HepG2 (cell line): ENCODE data around the gene PLCD4. TPM values are rescaled to one million over a fixed set of nuclear protein-coding genes. Genes with fewer than 3 reads are reported as not detected.

Experiments
- ARID2 ChIP-seq: sonication (generic); formaldehyde crosslinking; IDR thresholded peaks from 2 replicates; pipeline ENCODE4 v1.8.1; 2022; ENCODE audit warnings: mild to moderate bottlenecking, missing genetic modification reagents, borderline replicate concordance
- ARNT2 ChIP-seq: sonication (generic); formaldehyde crosslinking; IDR thresholded peaks from 2 replicates; pipeline ENCODE4 v1.8.0; 2022; ENCODE audit warnings: mild to moderate bottlenecking, low read depth, missing genetic modification reagents, moderate library complexity
- DNMT1 ChIP-seq: sonication (generic); formaldehyde crosslinking; IDR thresholded peaks from 2 replicates; pipeline ENCODE4 v1.5.1; 2020; ENCODE audit warnings: mild to moderate bottlenecking, missing genetic modification reagents
- JUN ChIP-seq: sonication (generic); formaldehyde crosslinking; IDR thresholded peaks from 2 replicates; pipeline ENCODE4 v1.4.0; 2020; ENCODE audit warnings: mild to moderate bottlenecking, missing genetic modification reagents
- KLF9 ChIP-seq: IDR thresholded peaks from 2 replicates; pipeline ENCODE4 v1.6.1; 2016; ENCODE audit warnings: low read depth
- KMT2B ChIP-seq: IDR thresholded peaks from 2 replicates; pipeline ENCODE4 v1.6.1; 2016; ENCODE audit warnings: missing genetic modification reagents, missing compliant biosample characterization
- MATR3 ChIP-seq: sonication (generic); formaldehyde crosslinking; IDR thresholded peaks from 2 replicates; pipeline ENCODE4 v1.4.0; 2020; ENCODE audit warnings: missing genetic modification reagents
- NFRKB ChIP-seq: fragments of 450-650 bp; IDR thresholded peaks from 2 replicates; pipeline ENCODE4 v1.6.1; 2017
- SALL2 ChIP-seq: sonication (generic); formaldehyde crosslinking; IDR thresholded peaks from 2 replicates; pipeline ENCODE4 v1.8.1; 2023; ENCODE audit warnings: mild to moderate bottlenecking, missing genetic modification reagents, inconsistent platforms
- TP53 ChIP-seq: sonication (generic); formaldehyde crosslinking; conservative IDR thresholded peaks from 2 replicates; pipeline ENCODE4 v1.4.0; 2020; ENCODE audit warnings: missing genetic modification reagents
- ZBTB38 ChIP-seq: sonication (generic); formaldehyde crosslinking; IDR thresholded peaks from 2 replicates; pipeline ENCODE4 v1.5.1; 2020; ENCODE audit warnings: mild to moderate bottlenecking, missing genetic modification reagents
- ZNF546 ChIP-seq: sonication (generic); formaldehyde crosslinking; conservative IDR thresholded peaks from 2 replicates; pipeline ENCODE4 v1.8.1; 2023; ENCODE audit warnings: mild to moderate bottlenecking, missing genetic modification reagents
- ZNF768 ChIP-seq: sonication (generic); formaldehyde crosslinking; IDR thresholded peaks from 2 replicates; pipeline ENCODE4 v1.4.0; 2020; ENCODE audit warnings: missing genetic modification reagents
- ZNF788 ChIP-seq: sonication (generic); formaldehyde crosslinking; IDR thresholded peaks from 2 replicates; pipeline ENCODE4 v1.5.0; 2020; ENCODE audit warnings: mild to moderate bottlenecking, missing genetic modification reagents, borderline replicate concordance
- polyA plus RNA-seq, 8 experiments: library from polyadenylated mRNA; depleted of rRNA in 3 of 8; stranded (reverse) in 7 of 8; unstranded in 1 of 8; fragments of >200 nt; fragmentation: Illumina TruSeq in 4 of 8; extraction: Trizol in 4 of 8; gene quantifications; 2 replicates each; pipeline versions ENCODE4 v1.2.1 to v1.2.3, GENCODE V29; 2011 to 2016; ENCODE audit warnings: low read depth in 4 of 8, missing spikeins in 1 of 8, mixed read lengths in 1 of 8; ENCODE audit not compliant: insufficient read depth in 1 of 8
- total RNA-seq, 5 experiments: library from RNA; depleted of rRNA; stranded (reverse); fragments of >200 nt; fragmentation: Illumina TruSeq; extraction: Trizol; gene quantifications; 2 replicates each; pipeline ENCODE4 v1.2.3, GENCODE V29; 2016; ENCODE audit warnings: low read depth in 1 of 5
- TF ChIP-seq, protein P1 (sequence below): sonication (generic); formaldehyde crosslinking; IDR thresholded peaks from 2 replicates; pipeline ENCODE4 v1.8.0; 2022; ENCODE audit warnings: mild to moderate bottlenecking, missing genetic modification reagents
- TF ChIP-seq, protein P2 (sequence below): sonication (generic); formaldehyde crosslinking; IDR thresholded peaks from 2 replicates; pipeline ENCODE4 v1.8.0; 2022; ENCODE audit warnings: missing genetic modification reagents, mild to moderate bottlenecking, borderline replicate concordance
- TF ChIP-seq, protein P3 (sequence below): IDR thresholded peaks from 2 replicates; pipeline ENCODE4 v1.4.0; 2020; ENCODE audit warnings: mild to moderate bottlenecking, missing genetic modification reagents
- TF ChIP-seq, protein P4 (sequence below): sonication (generic); formaldehyde crosslinking; IDR thresholded peaks from 2 replicates; pipeline ENCODE4 v1.5.0; 2020; ENCODE audit warnings: mild to moderate bottlenecking, missing genetic modification reagents

The PLCD4 gene
- total and polyA plus RNA-seq, 2 of the 13 experiments (the other 11 are each of a cell fraction or from before 2014, with no cell fraction given) = 0.26 TPM; not detected in 1

DNA sequence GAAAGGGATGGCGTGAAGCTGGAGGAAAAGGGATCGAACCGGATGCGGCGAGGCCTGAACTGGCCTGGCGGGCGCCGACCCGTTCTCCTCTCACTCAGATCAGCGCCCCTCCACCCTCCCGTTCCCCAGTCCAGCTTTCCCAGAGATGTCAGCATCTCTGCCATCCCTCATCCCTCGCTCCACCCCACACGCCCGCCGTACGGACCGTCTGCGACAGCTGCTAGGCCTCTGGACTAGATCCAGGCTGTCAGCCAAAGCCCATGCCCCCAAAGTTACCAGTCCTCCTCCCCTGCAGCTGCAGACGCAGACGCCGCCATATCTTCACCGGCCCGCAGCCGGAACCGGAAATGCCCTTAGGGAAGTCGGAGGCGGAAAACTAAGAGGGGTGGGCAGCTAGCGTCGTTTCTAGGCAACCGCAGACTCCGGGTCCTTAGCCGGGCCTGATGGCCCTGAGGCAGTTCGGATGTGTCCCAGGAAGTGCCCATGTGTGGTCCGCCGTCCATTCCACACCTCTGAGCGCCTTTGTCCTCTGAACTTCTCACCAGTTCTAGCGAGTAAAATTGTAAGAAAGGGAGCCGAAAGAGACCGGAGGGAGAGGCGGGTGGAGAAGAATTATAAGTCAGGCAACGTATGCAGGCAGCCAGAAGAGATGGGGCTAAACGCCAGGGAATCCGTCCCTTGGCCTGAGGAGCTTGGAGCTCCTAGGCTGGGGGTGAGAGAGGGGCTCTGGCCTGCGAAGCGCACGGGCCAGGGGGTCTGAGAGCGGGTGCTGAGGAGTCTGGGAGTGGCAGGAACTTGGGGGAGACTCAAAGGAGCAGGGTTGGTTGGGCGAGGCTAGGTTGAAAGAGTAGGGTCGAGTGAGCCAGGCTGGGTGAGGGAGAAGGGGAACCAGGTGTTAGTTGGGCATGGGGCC is 64.2 kb downstream of the PLCD4 start, which contains the start of the genes RNF25 and STK36 (continued):
- TF ChIP-seq ARID2 (CRISPR knock-in tag) = no peak
- TF ChIP-seq NFRKB = no peak
- TF ChIP-seq ZNF768 (CRISPR knock-in tag) = no peak; the same call in 1 of the 2 replicates
- TF ChIP-seq, protein P1, sequence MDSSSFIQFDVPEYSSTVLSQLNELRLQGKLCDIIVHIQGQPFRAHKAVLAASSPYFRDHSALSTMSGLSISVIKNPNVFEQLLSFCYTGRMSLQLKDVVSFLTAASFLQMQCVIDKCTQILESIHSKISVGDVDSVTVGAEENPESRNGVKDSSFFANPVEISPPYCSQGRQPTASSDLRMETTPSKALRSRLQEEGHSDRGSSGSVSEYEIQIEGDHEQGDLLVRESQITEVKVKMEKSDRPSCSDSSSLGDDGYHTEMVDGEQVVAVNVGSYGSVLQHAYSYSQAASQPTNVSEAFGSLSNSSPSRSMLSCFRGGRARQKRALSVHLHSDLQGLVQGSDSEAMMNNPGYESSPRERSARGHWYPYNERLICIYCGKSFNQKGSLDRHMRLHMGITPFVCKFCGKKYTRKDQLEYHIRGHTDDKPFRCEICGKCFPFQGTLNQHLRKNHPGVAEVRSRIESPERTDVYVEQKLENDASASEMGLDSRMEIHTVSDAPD (CRISPR knock-in tag) = no peak
- TF ChIP-seq, protein P2, sequence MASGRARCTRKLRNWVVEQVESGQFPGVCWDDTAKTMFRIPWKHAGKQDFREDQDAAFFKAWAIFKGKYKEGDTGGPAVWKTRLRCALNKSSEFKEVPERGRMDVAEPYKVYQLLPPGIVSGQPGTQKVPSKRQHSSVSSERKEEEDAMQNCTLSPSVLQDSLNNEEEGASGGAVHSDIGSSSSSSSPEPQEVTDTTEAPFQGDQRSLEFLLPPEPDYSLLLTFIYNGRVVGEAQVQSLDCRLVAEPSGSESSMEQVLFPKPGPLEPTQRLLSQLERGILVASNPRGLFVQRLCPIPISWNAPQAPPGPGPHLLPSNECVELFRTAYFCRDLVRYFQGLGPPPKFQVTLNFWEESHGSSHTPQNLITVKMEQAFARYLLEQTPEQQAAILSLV (CRISPR knock-in tag) = peak; percentile 65; the same call in 1 of the 2 replicates
- no peak for TF ChIP-seq ZBTB38
- peak; percentile 73; the same call in 1 of the 2 replicates for TF ChIP-seq DNMT1 (CRISPR knock-in tag)
- TF ChIP-seq, protein P3, sequence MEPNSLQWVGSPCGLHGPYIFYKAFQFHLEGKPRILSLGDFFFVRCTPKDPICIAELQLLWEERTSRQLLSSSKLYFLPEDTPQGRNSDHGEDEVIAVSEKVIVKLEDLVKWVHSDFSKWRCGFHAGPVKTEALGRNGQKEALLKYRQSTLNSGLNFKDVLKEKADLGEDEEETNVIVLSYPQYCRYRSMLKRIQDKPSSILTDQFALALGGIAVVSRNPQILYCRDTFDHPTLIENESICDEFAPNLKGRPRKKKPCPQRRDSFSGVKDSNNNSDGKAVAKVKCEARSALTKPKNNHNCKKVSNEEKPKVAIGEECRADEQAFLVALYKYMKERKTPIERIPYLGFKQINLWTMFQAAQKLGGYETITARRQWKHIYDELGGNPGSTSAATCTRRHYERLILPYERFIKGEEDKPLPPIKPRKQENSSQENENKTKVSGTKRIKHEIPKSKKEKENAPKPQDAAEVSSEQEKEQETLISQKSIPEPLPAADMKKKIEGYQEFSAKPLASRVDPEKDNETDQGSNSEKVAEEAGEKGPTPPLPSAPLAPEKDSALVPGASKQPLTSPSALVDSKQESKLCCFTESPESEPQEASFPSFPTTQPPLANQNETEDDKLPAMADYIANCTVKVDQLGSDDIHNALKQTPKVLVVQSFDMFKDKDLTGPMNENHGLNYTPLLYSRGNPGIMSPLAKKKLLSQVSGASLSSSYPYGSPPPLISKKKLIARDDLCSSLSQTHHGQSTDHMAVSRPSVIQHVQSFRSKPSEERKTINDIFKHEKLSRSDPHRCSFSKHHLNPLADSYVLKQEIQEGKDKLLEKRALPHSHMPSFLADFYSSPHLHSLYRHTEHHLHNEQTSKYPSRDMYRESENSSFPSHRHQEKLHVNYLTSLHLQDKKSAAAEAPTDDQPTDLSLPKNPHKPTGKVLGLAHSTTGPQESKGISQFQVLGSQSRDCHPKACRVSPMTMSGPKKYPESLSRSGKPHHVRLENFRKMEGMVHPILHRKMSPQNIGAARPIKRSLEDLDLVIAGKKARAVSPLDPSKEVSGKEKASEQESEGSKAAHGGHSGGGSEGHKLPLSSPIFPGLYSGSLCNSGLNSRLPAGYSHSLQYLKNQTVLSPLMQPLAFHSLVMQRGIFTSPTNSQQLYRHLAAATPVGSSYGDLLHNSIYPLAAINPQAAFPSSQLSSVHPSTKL (CRISPR knock-in tag) = no peak
- no peak for TF ChIP-seq TP53
- TF ChIP-seq KLF9 (CRISPR knock-in tag) = 0 out of 2 replicates have a peak, but pooled peaks have one; percentile 45
- no peak for TF ChIP-seq MATR3 (CRISPR knock-in tag)
- TF ChIP-seq ARNT2 (CRISPR knock-in tag) = 0 out of 2 replicates have a peak, but pooled peaks have one; percentile 28
- TF ChIP-seq, protein P4, sequence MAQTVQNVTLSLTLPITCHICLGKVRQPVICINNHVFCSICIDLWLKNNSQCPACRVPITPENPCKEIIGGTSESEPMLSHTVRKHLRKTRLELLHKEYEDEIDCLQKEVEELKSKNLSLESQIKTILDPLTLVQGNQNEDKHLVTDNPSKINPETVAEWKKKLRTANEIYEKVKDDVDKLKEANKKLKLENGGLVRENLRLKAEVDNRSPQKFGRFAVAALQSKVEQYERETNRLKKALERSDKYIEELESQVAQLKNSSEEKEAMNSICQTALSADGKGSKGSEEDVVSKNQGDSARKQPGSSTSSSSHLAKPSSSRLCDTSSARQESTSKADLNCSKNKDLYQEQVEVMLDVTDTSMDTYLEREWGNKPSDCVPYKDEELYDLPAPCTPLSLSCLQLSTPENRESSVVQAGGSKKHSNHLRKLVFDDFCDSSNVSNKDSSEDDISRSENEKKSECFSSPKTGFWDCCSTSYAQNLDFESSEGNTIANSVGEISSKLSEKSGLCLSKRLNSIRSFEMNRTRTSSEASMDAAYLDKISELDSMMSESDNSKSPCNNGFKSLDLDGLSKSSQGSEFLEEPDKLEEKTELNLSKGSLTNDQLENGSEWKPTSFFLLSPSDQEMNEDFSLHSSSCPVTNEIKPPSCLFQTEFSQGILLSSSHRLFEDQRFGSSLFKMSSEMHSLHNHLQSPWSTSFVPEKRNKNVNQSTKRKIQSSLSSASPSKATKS = no peak
- TF ChIP-seq SALL2 (CRISPR knock-in tag) = peak; percentile 92
- TF ChIP-seq JUN (CRISPR knock-in tag) = no peak; the same call in 1 of the 2 replicates
- peak; percentile 64; the same call in 1 of the 2 replicates for TF ChIP-seq ZNF546
- peak; percentile 84 for TF ChIP-seq KMT2B
- TF ChIP-seq ZNF788 (CRISPR knock-in tag) = peak; percentile 83; the same call in 1 of the 2 replicates
